ENCODE results near the gene ATP6V0E2. TPM values are rescaled to one million over a fixed set of nuclear protein-coding genes. Genes with fewer than 3 reads are reported as not detected.

Gene ATP6V0E2
- total RNA-seq (2021; ENCODE audit: unreplicated experiment), result 25.5 TPM
- 19.7 and 22.9 TPM in 2 replicates for polyA plus RNA-seq (2012)
- percentile 41 among the genes with signal in this experiment for Bru-seq, nascent RNA
- percentile 56 among the genes with signal in this experiment for BruChase-seq, experiment 1, labeled RNA remaining after a 6-hour chase
- percentile 46 among the genes with signal in this experiment for BruChase-seq, experiment 2, labeled RNA remaining after a 2-hour chase
- long read RNA-seq, transcript ATP6V0E2-203 (4 exons, 2,722 nt), result major isoform, 36 of 56 reads
- long read RNA-seq, partial matches to known transcripts, result 14 of 56 reads
- long read RNA-seq, other reads (novel, unspliced or antisense), result 4 of 56 reads

- Histone ChIP-seq H3K4me3 (replicated peaks in 1 of 2; ENCODE audit: low read depth in 1 of 2, low read length in 2 of 2) (peak within 1 kb of the TSS; percentile 61 to 81), H3K9ac (ENCODE audit: low read length) (peak within 1 kb of the TSS; percentile 75), H3K9me3 (ENCODE audit: control insufficient read depth in 1 of 2, insufficient read depth in 1 of 2, low read depth in 1 of 2, low read length in 2 of 2) (no peaks in the 10 kb centered on the region), H3K27me3 (ENCODE audit: insufficient read depth, low read length) (no peaks in the 10 kb centered on the region), H3K4me2 (ENCODE audit: low read length) (peak within 1 kb of the TSS; percentile 96), H3K27ac (ENCODE audit: low read depth, low read length) (peak within 1 kb of the TSS; percentile 60), H3K9me2 (ENCODE audit: insufficient read depth) (no peaks in the 10 kb centered on the region), H4K20me1 (ENCODE audit: insufficient read depth) (no peaks in the 10 kb centered on the region), H3K79me2 (ENCODE audit: insufficient read depth, low read length) (no peaks in the 10 kb centered on the region), H3K4me1 (ENCODE audit: control insufficient read depth in 1 of 2, insufficient read depth in 2 of 2, low read length in 2 of 2) (peaks cover 9 to 25% of the 10 kb centered on the region in 2 experiments; a peak in 3 of 4 replicates), H2AFZ (ENCODE audit: low read depth, low read length, poor library complexity, severe bottlenecking) (peak within 1 kb of the TSS; percentile 85), H3K36me3 (ENCODE audit: control insufficient read depth in 1 of 2, insufficient read depth in 2 of 2, low read length in 2 of 2) (no peaks in the 10 kb centered on the region)
- ChIA-PET RAD21 (ENCODE audit: low non-redundant PET in 1 of 2, low total read pairs in 2 of 2, uncharacterized antibody in 2 of 2, unreplicated experiment in 2 of 2) (no interaction called here), POLR2A (no interaction called here), CTCF (no interaction called here)
- DNase-seq (ENCODE audit: low read depth, low spot score) (peak; percentile 78), ATAC-seq (peak; percentile 94)
- intact Hi-C loops (cut with micrococcal nuclease), result loop anchor here (2.0 kb wide), 1 partner anchor 35 kb away; the partner anchor contains the start of gene ZNF862
- TSS peak; percentile 59 for BruUV-seq (replicated peaks)
- TF ChIP-seq EGR1 (IDR thresholded peaks at IDR 0.05; ENCODE audit: low read depth), result no peak
- TF ChIP-seq ZFX (IDR thresholded peaks at IDR 0.05), result peak; percentile 78
- TF ChIP-seq SRF (IDR thresholded peaks at IDR 0.05; ENCODE audit: low read depth), result no peak
- TF ChIP-seq YY1 (IDR thresholded peaks at IDR 0.05; ENCODE audit: extremely low read depth, insufficient replicate concordance, low read depth, low read length), result no peak
- no peak for TF ChIP-seq FOSL1 (IDR thresholded peaks at IDR 0.05; ENCODE audit: low read depth)
- TF ChIP-seq MAX (IDR thresholded peaks at IDR 0.05), result peak; percentile 23; the same call in 1 of the 2 replicates
- TF ChIP-seq SP1 (IDR thresholded peaks at IDR 0.05; ENCODE audit: low read depth), result no peak
- TF ChIP-seq JUND (IDR thresholded peaks at IDR 0.05), result no peak
- no peak for TF ChIP-seq RAD21 (IDR thresholded peaks at IDR 0.05; ENCODE audit: low read depth)
- no peak for TF ChIP-seq CEBPB (IDR thresholded peaks at IDR 0.05; ENCODE audit: low read depth)
- no peak; the same call in 1 of the 2 replicates for TF ChIP-seq ATF3 (IDR thresholded peaks at IDR 0.05)
- TF ChIP-seq SIN3A (IDR thresholded peaks at IDR 0.05; ENCODE audit: low read depth), result no peak
- no peak; the same call in 1 of the 2 replicates for TF ChIP-seq POLR2AphosphoS5 (IDR thresholded peaks at IDR 0.05; ENCODE audit: low read depth, low read length)
- TF ChIP-seq ZBTB33 (IDR thresholded peaks at IDR 0.05; ENCODE audit: extremely low read depth, insufficient replicate concordance, low read length), result no peak
- peak; percentile 16 for TF ChIP-seq POLR2A (IDR thresholded peaks at IDR 0.05; ENCODE audit: borderline replicate concordance, extremely low read depth, insufficient read depth, insufficient read length)
- no peak for TF ChIP-seq ZNF274 (IDR thresholded peaks at IDR 0.05; ENCODE audit: low read depth, low read length)
- no peak for TF ChIP-seq CTCF (IDR thresholded peaks at IDR 0.05 in 2 of 3, conservative IDR thresholded peaks at IDR 0.05 in 1 of 3; ENCODE audit: borderline replicate concordance in 1 of 3, insufficient read depth in 1 of 3, low read depth in 2 of 3, low read length in 2 of 3)
- no peak for TF ChIP-seq EZH2 (IDR thresholded peaks at IDR 0.05)
- no peak for TF ChIP-seq CBX3 (IDR thresholded peaks at IDR 0.05; ENCODE audit: low read depth)
- TF ChIP-seq EZH2phosphoT487 (IDR thresholded peaks at IDR 0.05; ENCODE audit: borderline replicate concordance), result no peak
Observed at GRCh38 chr7:149873074-149873969, at the start of gene ATP6V0E2. Gene ATP6V0E2, plus strand, starts transcription at chr7:149873969. Its CDS starts 97 bp downstream, at chr7:149874066.
